Thoracic aorta (tissue), 2 donors: ENCODE data around the gene CAVIN2. TPM values are rescaled to one million over a fixed set of nuclear protein-coding genes. Genes with fewer than 3 reads are reported as not detected.

Experiments used
- ATAC-seq: fragments of 150-250 bp; one replicate; pipeline ENCODE4 v1.8.0; 2017; ENCODE audit warnings: low read depth; ENCODE audit not compliant: insufficient number of reproducible peaks, low FRiP score
- DNase-seq: peaks from one replicate; pipeline ENCODE4 v3.0.0-alpha.2; 2020; ENCODE audit warnings: low spot score
- H3K27ac ChIP-seq, 2 donors: fragments of 200-600 bp; sonication (generic); 1 replicate in 1 of 2; 2 replicates in 1 of 2; pipeline ENCODE4 v1.5.1; 2016; ENCODE audit warnings: mild to moderate bottlenecking in 2 of 2, moderate library complexity in 2 of 2
- H3K27me3 ChIP-seq: fragments of 200-600 bp; sonication (generic); replicated peaks from 2 replicates; pipeline ENCODE4 v1.6.0; 2016; ENCODE audit warnings: mild to moderate bottlenecking; ENCODE audit not compliant: insufficient read depth
- H3K36me3 ChIP-seq: fragments of 200-600 bp; sonication (generic); one replicate; pipeline ENCODE4 v1.5.1; 2016
- H3K4me1 ChIP-seq, 2 donors: fragments of 200-600 bp; sonication (generic); 1 replicate in 1 of 2; 2 replicates in 1 of 2; pipeline versions ENCODE4 v1.5.1 to v1.6.0; 2016; ENCODE audit warnings: low read depth in 2 of 2, mild to moderate bottlenecking in 1 of 2; ENCODE audit not compliant: control insufficient read depth in 1 of 2
- H3K4me3 ChIP-seq: fragments of 200-600 bp; sonication (generic); 2 replicates; pipeline ENCODE4 v1.5.1; 2016; ENCODE audit warnings: mild to moderate bottlenecking
- H3K9me3 ChIP-seq: fragments of 200-600 bp; sonication (generic); 2 replicates; pipeline ENCODE4 v1.5.1; 2016
- CTCF ChIP-seq: fragments of 200-600 bp; sonication (generic); IDR thresholded peaks from one replicate; pipeline ENCODE4 v1.5.1; 2019; ENCODE audit warnings: antibody characterized with exemption
- total RNA-seq, 2 donors: library from RNA; depleted of rRNA; stranded (reverse); fragments of >200 nt; gene quantifications; one replicate each; pipeline versions ENCODE4 v1.1.0 to v1.2.3, GENCODE V29; 2016

Gene CAVIN2
- total RNA-seq, 2 donors from 2014 or later = 14.9 to 15.0 TPM

- peak overlapping the region; percentile 64 for H3K4me3 ChIP-seq
- DNase-seq (no peak), ATAC-seq (no peak)
- H3K9me3 ChIP-seq = no peaks in the 10 kb centered on the region
- no peaks in the 10 kb centered on the region for H3K27me3 ChIP-seq
- H3K27ac ChIP-seq = no peak overlapping the region
- peaks cover 9 to 32% of the 10 kb centered on the region in 2 donors for H3K4me1 ChIP-seq
- no peak for TF ChIP-seq CTCF
- H3K36me3 ChIP-seq = no peaks in the 10 kb centered on the region
These were observed 1.6 kb downstream of the CAVIN2 start for GRCh38 chr2:191845248-191845715.

GRCh38 chr2:191844706-191845105 lies 2.2 kb downstream of the CAVIN2 start:
- Histone ChIP-seq H3K36me3 (no peaks in the 10 kb centered on the region), H3K27me3 (no peaks in the 10 kb centered on the region), H3K27ac (no peak overlapping the region), H3K4me1 (peaks cover 9 to 32% of the 10 kb centered on the region in 2 donors), H3K9me3 (no peaks in the 10 kb centered on the region), H3K4me3 (peak overlapping the region; percentile 64)
- no peak for DNase-seq
- ATAC-seq = no peak
- no peak for TF ChIP-seq CTCF

GRCh38 chr2:191840921-191841320 lies 6.0 kb downstream of the CAVIN2 start:
- no peaks in the 10 kb centered on the region for H3K9me3 ChIP-seq
- H3K4me1 ChIP-seq = peaks cover 0 to 10% of the 10 kb centered on the region in 2 donors
- no peaks in the 10 kb centered on the region for H3K36me3 ChIP-seq
- no peak overlapping the region for H3K4me3 ChIP-seq
- H3K27ac ChIP-seq = no peak overlapping the region
- no peak for TF ChIP-seq CTCF
- no peak for DNase-seq
- ATAC-seq = no peak
- no peaks in the 10 kb centered on the region for H3K27me3 ChIP-seq

GRCh38 chr2:191839918-191840804 lies 6.7 kb downstream of the CAVIN2 start:
- H3K4me1 ChIP-seq = peaks cover 0 to 3% of the 10 kb centered on the region in 2 donors
- H3K9me3 ChIP-seq = no peaks in the 10 kb centered on the region
- no peak overlapping the region for H3K27ac ChIP-seq
- DNase-seq (no peak), ATAC-seq (no peak)
- TF ChIP-seq CTCF = no peak
- no peaks in the 10 kb centered on the region for H3K36me3 ChIP-seq
- H3K27me3 ChIP-seq = no peaks in the 10 kb centered on the region
- no peak overlapping the region for H3K4me3 ChIP-seq

- Histone ChIP-seq H3K4me3 (no peak overlapping the region), H3K27me3 (no peaks in the 10 kb centered on the region), H3K36me3 (no peaks in the 10 kb centered on the region), H3K27ac (no peak overlapping the region), H3K9me3 (no peaks in the 10 kb centered on the region), H3K4me1 (no peaks in the 10 kb centered on the region)
- ATAC-seq = no peak
- TF ChIP-seq CTCF = no peak
- no peak for DNase-seq
These were observed 8.4 kb downstream of the CAVIN2 start for GRCh38 chr2:191838526-191838925.
